Stimulated activated CD8-positive, alpha-beta memory T cell treated with anti-CD3 and anti-CD28 coated beads, Interleukin-15, amount 100 ng/mL, for 48 hours (primary cell): ENCODE data around the gene GBF1.
A peak's percentile ranks its signal among the peaks of the same experiment; 100 is the strongest.
"Not testable (repeated sequence)": the region's sequence is repeated elsewhere in the genome, so short reads cannot be mapped to it uniquely, and the experiment has no call there.

Experiments used
- DNase-seq, 2 donors: peaks; one replicate each; pipeline ENCODE4 v3.0.0-alpha.2; 2020; ENCODE audit warnings: low read depth in 2 of 2

GBF1 gene

DNA sequence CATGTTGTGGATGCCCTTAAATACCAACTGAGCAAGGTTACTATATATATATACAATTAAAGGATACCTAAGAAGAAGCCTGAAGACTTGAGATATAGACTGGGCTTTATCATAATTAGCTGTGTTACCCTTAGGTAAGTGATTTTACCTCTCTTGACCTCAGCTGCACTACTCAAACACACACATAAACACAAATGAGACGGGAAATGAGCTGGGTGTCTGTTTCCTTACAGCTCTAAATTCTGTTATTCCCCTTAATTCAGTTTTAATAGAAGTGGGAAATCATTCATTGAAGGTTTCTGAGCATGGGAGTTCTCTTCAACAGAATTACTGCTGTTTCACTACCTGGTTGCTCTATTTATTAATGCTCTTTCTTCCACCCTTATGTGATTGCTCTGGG, 60.7 kb downstream of the GBF1 start:
- no peak for DNase-seq

DNA sequence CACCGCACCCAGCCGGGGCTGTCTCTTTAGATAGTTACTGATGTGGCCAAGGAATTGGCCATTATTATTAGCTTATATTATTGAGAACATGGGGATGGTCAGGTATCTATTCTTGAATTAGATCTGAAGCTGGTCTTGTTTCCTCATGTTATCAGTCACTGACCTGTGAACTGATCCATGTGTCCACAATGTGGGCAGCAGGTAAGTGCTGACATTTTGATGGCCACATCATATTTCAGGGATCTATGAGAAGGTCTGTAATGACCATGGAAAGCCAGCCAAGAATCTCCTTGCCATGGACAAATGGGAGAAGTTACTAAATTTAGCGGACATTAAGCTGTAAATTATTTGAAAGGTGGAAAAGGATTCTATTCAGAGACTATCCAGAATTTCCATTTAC, 61.4 kb downstream of the GBF1 start:
- DNase-seq, result no peak

DNA sequence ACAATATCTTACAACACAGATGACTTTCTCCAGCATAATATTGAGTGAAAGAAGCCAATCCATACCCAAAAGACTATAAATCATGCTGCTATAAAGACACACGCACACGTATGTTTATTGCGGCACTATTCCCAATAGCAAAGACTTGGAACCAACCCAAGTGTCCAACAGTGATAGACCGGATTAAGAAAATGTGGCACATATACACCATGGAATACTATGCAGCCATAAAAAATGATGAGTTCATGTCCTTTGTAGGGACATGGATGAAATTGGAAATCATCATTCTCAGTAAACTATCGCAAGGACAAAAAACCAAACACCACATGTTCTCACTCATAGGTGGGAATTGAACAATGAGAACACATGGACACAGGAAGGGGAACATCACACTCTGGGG, 63.0 kb downstream of the GBF1 start:
- DNase-seq, result not testable (repeated sequence)

DNA sequence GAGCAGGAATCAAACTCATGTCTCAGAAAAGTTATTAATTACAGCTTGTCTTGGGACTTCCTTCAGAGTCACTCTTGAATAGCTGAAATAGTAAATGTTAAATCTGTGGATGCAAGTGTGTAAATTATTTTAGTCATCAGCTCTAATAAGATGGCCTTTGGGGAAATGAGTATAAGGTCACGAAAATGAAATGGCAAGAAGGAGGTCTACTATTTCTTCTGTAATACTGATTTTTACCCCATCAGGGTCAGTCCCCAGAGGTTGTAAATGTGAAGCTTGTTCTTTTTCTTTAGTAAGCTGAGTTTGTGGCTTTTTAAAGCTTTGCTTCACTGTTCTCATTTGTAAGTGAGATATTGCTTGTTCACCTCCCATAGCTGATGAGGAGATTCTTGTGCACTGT, 63.9 kb downstream of the GBF1 start:
- DNase-seq, result no peak

GRCh38 chr10:102309916-102310315, 64.6 kb downstream of the GBF1 start:
- DNase-seq, result no peak

- DNase-seq, result no peak
These were observed 65.2 kb downstream of the GBF1 start for GRCh38 chr10:102310361-102311024.

DNA sequence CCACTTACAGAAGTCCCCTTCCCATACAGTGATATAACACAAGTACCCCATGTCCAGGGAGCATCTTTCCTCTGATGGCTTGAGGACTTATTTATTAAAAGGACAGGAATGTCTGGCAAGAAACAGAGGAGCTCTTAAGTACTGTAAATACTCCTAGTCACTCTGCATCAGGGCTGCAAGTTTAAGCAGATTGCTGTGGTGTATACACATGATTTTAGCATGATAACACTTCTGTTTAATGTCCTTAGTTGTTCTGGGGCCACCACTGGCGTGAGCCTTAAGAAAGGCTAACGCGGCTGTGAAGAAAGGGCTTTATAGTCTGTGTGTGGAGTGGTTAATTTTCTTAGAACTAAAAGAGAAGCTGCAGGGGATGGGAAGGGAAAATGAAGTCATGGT, 65.7 kb downstream of the GBF1 start:
- DNase-seq, result no peak

DNA sequence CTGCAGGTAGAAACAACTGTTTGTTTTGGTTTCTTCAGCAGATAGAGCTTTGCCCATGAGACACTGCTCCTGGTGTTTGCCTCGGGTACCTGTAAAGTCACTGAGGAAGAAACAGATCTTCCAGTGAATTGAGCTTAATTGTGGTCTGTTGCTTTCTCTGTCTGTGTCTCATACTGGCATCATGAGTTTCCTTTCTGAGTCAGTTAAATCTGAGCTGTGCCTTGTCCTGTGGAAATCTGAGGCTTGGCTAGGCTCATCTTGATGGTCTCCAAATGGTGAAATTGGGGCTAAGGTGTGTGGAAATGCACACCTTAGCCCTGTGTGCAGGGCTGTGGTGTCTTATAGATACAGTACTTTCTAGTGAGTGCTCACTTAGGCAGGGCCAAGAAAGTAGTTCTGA, 67.4 kb downstream of the GBF1 start:
- no peak for DNase-seq

DNA sequence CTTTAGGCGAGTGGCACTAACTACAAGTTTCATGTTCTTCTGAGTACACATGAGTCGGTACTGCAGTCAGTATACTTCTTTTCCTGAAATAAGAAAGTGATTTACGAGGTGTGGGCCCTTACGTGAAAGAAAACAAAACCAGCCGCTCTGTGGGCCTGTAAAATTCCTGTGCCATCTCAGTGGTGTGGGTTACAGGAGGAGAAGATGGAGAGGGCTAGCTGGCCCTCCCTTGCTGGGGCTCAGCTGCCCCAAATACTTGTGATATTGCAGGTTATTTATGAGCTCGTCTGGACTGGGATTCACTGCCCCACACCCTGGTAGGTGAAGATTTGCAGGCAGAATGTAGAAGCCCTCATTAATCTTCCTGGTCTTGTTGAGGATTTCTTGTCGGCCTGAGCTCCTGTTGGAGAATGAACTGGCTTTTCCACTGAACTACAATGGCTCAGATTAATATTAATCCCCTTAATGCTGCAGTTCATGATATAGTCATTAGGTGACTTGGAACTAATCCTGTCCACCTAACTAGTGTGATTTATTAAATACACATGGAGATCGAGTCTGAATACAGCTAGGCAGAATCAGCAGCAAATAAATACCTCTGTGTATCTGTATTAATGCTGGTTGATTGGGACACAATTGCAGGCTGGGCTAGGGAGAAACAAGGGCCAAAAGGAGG, 68.0 kb downstream of the GBF1 start:
- DNase-seq, result no peak

GRCh38 chr10:102314801-102315200, 69.5 kb downstream of the GBF1 start:
- no peak for DNase-seq

- DNase-seq, result no peak
These were observed 71.1 kb downstream of the GBF1 start for GRCh38 chr10:102316421-102316820.

DNA sequence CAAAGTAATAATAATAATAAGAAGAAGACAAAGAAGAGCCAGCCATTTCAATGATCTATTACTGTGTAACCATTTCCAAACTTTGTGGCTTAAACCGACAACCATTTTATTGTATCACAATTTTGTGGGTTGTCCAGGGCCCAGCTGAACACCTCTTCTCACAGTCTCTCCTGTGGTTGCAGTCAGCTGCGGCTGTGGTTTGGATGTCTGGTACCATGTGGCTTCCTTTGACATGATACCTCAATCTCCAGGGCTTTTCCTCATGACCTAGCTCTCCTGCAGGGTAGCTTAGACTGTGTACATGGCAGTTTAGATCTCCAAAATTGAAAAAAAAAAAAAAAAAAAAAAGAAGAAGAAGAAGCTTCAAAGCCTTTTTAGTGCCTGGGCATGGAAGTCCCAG, 77.6 kb downstream of the GBF1 start:
- DNase-seq, result peak; percentile 20 to 34

DNA sequence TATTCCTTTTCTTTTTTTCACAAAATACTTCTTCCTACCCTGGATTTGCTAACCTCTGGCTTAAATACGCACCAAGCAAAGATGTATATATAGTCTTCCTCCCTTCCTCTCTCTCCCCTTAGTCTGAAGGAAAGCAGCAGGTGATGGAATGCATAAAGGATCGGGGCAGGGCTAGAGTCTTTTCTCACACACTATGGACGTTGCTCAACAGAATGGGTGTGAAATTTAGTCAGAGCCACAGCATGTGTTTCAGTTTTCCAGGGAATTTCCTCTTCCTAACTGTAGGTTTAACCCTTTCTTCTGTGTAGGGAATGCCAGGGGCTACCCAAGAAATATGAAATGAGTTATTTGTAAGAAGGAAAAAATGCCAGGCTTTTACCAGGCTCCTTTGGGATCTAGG, 78.7 kb downstream of the GBF1 start:
- DNase-seq, result no peak

DNA sequence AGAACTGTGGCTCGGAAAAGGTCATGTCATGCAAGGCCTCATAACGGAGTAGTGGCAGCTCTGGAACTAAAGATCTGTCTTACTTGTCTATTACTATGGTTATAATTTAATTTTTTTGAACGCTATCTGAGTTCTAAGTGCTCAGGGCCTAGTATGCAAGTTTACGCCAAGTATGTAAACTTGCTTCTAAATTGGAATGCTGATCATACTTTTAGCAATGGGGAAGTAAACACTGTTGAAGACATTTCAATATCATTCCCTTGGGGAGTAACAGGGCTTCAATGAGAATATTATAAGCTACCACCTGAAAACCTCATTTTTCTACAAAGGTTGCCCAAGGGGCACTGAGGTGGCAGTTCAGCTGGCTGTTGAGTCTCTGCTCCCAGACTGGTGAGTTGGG, 80.7 kb downstream of the GBF1 start:
- DNase-seq, result no peak

DNA sequence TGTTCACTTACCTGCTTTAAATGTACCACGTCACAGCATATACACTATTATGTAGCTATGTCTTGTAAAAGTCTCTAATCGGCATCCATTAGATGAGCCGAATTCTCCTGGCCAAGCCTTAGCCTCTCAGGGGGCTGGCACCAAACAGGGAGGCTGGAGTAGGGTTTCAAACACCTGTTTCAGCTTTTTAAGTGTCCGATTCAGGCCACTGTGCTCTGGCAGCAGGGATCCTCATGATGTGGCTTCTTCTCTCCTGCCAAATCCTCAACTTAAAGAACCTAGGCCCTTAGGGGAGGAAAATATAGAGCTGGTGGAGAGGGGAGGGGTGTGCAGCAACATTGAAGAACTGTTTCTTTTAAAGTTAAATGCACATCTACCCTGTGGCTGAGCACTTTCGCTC, 81.7 kb downstream of the GBF1 start:
- DNase-seq, result no peak

DNA sequence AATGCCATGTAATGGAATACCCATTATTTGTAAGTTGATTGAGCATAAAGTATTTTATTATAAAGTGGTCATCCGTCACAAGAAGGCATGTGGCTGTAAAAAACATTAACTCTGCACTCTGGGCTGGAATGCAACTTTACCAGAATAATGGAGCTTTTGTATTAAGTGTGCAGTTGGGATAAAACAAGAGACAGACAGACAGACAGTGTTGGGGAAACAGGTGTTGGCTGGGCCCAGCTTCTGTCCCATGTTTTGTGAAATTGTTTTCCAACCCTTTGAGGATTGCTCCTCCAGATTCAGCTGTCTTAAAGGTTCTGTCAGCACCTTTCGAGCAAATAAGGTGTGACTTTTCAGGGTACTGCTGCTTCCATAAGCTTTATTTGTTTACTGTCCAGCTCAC, 82.3 kb downstream of the GBF1 start:
- DNase-seq, result no peak

- no peak for DNase-seq
These were observed 87.4 kb downstream of the GBF1 start for GRCh38 chr10:102332772-102333171.

DNA sequence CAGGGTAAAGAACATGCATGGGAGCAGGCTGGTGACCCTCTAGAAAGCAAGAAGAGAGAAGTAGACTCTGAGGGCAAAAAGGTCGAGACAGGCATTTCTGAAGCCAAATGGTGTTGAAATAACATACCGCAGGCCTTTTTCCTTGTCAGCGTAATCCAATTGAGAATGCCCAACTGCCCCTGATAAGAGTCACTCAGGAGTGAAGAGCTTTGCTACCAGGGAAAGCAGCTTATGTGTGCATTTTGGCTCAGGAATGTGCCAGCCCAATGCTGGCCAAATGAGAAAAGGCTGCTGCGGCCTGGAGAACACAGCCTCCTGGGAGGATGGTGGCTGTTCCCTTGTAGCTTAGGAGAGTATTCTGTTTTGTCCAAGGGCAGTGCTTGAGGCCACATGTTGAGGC, 88.8 kb downstream of the GBF1 start:
- no peak for DNase-seq

DNA sequence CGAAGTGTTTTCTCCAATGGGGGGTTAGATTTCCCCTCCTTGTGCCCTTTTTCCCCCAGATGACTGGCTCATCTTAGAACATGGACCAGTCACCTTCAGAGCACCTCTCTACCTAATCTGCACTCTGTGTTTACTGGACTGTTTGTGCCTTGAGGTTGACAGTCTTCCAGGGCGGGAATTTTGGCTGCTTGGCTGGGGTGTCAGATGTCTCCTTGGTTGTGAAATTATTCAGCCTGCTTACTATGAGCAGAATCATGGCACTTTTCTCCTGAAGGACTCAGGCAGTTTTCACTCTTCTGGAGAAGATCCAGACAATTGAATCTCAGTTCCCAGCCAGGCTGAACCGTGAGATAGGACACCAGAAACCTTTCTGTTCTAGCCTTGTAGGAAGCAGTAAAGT, 89.9 kb downstream of the GBF1 start:
- DNase-seq, result no peak

GRCh38 chr10:102341038-102341688, 95.8 kb downstream of the GBF1 start:
- DNase-seq, result no peak

DNA sequence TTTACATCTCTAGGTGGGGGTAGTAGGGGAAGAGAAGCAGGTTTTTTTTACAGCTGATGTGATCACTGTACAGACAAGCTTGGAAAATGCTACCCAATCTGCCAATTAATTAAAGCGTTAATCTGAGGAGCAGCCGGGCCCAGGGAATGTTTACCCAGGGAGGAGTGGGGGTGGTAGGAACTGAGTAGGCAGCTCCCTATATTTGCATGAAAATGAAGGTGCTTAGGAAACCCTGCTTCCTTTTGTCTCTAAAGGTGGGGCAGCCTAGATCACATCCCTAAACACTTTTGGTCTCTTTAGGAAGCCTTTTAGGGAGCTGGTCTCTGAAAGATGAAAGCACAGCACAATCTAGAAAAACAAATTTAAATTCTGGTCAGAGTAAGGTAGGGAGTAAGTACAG, 97.1 kb downstream of the GBF1 start:
- DNase-seq, result no peak

DNA sequence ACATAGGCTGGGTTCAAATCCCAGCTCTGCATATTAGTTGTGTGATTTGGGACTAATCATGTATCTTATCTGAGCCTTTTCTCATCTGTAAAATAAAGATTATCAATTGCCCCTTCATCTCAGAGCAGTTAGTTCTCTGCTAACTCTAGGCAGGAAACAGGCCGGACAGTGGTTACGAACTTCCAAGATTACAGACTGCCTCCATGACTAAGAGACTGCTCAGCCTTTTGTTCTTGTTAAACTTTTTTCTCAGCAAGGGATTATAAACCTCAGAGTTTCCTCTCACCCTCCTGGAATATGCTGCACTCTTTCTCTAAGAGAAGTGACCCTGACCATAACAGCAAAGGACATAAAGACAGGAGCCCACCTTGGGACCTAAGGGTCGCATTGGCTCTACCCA, 97.6 kb downstream of the GBF1 start:
- no peak for DNase-seq

DNA sequence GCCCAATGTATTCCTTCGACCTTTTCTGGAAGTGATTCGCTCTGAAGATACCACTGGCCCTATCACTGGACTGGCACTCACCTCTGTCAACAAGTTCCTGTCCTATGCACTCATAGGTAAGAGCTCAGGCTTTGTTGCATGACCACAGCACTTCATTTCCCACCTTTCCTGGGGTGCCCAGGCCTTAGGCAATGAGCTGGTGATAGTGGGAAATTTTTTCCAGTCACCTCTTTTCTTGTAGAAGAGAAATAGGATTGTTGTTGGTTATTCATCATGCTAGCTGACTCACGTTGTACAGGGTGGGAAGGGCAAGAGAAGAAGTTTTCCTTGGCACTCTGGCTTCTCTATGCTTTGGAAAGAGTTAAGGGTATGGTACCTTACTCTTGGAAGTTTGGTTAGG, 98.7 kb downstream of the GBF1 start:
- DNase-seq, result no peak
